Activated T-helper 1 cell treated with anti-CD3 and anti-CD28 coated beads, Interleukin-2, amount 50 U/mL, for 16 hours (primary cell): ENCODE data around the gene HOMER2.
"Not testable (repeated sequence)": the region's sequence is repeated elsewhere in the genome, so short reads cannot be mapped to it uniquely, and the experiment has no call there.

Experiments used
- DNase-seq, 2 donors: peaks; one replicate each; pipeline ENCODE4 v3.0.0-alpha.2; 2020; ENCODE audit warnings: low read depth in 1 of 2, low spot score in 1 of 2

The HOMER2 gene

DNA sequence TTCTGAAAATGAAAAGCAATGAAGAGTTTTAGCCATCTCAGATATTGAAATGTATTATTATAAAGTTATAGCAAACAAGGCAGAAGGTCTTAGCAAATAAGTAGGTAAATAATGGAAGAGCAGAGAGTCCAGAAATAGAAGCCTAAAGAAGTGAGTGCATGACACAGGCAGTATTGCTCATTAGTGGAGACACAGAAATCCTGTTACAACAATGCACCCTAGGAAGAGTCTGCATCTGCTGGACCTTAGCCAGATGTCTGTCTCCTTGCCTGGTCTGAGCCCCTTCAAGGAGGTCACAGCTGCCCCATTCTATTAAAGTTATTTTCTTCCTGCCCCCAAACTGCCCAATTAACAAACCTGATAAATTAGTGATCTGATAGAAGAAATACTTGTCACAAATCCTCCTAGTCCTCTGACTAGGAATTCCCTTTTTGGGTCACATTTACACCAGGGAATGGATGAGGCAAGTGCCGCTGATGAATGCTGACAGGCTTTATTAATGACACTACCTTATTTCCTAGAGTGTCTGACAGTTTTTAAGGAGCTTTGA, 51.9 kb downstream of the HOMER2 start:
- DNase-seq, result no peak

DNA sequence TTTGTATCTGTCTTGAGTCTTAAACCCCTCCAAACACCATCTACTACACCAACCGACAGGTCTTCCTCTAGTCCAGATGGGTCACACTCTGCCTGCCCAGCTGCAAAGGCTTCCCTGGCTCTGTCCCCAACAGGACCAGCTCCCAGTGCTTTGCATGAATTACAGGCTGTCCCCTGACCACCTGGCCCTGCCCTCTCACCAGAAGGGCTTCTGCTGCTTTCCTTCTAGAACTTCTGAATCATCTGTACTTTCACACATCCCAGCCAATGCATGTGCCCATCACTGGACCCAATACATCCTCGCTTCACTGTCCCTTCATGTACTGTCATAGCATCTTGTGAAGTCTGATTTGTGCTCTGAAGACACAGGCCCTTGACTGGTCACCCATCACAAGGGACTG, 53.6 kb downstream of the HOMER2 start:
- DNase-seq, result no peak

DNA sequence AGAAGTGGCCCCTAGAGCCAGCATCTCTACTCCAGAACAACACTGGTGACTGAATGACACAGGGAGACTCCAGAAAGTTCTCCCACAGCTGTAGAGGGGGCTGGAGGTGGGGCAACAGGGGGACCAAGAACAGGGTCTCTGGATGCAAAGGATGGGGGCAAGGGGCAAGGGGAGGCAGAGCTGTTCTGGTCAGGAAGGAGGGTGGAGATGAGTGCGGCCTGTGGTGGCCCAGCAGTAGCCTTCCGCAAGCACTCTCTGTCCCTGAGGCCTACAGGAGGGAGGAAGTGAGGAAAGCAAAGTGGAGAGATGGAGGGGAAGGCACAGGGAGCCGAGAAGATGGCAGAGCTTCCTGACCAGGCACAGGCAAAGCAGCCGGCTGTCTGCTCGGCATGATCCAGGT, 56.5 kb downstream of the HOMER2 start:
- no peak for DNase-seq

DNA sequence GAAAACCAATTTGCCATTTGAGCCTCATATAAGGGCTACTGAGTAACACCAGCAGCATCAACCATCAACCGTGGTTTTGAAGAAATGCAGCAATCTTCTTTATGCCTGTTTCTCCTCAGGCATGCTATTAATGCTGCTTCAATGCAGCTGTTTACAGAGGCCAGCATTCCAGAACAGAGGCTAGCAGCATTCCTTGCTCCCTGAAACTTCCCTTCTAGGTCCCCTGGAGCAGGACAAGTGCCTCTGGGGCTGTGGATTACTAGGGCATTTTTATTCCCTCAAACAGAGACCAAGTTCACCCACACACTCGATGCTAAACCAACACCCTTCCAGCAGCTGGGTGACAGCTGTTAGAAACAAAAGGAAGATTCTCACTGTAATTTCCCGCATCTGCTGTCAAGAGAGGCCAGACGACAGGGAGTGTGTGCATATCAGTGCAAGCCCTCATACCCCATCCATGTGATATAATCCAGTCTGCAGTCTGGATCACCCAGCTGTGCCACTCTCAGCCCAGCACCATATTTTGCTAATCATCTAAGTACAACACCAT, 57.5 kb downstream of the HOMER2 start:
- no peak for DNase-seq

DNA sequence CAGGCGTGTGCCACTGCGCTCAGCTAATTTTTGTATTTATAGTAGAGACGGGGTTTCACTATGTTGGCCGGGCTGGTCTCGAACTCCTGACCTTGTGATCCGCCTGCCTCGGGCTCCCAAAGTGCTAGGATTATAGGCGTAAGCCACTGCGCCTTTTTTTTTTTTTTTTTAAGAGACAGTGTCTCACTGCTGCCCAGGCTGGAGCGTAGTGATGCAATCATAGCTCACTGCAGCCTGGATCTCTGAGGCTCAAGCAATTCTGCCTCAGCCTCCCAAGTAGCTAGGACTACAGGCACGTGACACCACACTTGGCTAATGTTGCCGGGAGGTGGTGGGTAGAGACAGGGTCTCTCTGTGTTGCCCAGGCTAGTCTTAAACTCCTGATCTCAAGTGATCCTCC, 59.0 kb downstream of the HOMER2 start:
- not testable (repeated sequence) for DNase-seq

DNA sequence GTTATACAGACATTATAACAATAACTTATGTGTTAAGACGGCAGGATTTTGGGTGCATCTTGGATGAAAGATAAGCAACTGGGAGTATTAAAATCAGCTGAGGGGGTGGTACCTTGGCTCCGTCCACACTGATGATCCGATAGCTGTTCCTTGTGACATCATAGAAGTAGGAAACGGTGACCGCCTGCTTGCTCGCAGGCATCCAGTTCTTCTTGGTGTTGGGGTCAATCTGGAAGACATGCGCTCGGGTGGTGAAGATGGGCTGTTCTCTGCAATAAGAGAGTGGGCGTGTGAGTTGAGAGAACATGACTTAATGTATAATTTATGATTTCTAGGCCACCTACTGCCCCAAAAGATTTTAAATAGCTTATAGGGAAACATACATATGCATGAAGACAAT, 59.9 kb downstream of the HOMER2 start:
- no peak for DNase-seq

DNA sequence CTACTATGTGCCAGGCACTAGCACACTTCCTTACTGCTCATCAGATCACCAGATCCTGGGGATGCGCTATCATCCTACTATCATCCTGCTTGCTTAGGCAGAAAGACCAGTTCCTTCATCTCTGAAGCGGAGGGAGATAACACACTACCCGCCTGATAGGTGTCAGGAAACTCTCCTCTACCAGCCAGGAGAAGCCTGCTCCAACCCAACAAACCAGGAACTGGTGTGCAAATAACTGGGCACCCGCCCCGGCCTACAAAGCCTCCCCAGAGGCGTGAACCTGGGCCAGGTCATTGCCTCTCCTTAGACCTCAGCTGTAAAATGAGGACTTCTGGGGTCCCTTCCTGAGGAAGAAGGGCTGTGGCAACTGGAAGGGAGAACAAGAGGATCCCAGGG, 61.5 kb downstream of the HOMER2 start:
- DNase-seq, result no peak

DNA sequence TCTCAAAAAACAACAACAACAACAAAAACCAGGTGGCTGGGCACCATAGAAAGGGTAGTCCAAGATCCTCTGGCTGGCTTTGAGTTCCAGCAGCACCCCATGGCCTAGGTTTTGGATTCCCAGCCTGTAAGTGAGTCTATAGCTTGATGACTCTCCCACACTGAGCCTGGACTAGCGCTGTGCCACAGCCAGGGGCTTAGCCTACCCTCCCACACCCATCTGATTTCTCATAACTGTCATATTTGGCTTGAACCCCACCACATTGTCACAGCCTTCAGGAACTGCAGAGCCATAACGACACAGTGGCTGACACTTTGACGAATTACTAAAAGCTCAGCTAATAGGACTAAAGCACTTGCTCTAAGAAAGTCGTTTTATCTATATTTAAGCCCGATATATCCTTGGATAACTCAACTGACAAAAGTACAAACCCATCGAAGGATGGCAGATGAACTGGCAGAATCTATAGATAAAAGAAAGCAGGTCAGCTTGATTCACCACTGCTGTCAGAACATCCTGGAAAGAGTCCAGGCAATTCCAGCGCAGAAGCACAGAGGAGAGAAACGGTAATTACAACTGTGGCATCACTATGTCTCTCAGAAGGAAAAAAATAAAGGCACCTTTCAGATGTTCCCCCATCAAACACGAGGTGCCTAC, 62.1 kb downstream of the HOMER2 start:
- no peak for DNase-seq

DNA sequence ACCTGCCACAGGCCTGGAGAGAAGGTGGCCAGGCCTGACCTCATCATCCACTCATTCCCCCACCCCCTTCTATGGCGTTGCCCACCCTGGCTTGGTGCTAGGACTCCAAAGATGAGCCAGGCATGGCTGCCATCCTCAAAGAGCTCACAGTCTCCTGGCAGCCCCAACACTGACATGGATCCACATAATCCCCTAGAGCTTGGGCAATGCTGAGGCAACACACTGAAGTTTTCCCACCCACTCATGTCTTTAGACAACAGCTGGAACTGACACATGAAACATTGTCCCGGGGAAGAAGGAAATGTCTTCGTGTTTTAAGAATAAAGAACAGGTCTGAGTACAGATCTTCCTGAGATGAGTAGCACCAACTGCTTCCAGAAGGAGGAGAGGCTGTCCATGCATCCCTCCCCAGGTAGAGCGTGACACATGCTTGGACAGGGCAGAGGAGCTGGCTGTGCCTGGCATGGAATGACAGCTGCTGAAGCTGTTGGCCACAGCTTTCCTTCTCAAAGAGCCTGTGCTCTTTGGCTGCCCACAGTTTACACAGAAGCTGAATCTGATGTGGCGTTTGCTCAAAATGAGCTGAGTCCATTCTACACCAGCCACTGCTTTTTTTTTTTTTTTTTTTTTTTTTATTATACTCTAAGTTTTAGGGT, 70.1 kb downstream of the HOMER2 start:
- no peak for DNase-seq

DNA sequence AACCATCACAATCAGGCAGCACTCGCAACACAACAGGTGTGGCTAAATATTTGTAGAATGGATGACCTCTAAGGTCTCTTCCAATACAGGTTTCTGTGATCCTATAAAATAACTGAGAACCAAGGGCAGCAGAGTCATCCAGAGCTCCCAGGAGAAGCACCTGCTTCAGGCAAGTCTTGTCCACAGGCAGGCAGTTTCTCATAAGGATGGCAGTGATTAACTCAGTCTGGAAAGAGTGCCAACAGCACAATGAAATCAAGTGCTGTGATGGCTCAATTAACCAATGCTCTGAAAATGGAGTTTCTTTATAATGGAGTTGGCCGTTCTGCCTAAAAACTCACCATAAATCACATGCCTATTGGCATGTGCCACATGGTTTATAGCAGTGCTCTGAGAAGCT, 70.8 kb downstream of the HOMER2 start:
- no peak for DNase-seq

DNA sequence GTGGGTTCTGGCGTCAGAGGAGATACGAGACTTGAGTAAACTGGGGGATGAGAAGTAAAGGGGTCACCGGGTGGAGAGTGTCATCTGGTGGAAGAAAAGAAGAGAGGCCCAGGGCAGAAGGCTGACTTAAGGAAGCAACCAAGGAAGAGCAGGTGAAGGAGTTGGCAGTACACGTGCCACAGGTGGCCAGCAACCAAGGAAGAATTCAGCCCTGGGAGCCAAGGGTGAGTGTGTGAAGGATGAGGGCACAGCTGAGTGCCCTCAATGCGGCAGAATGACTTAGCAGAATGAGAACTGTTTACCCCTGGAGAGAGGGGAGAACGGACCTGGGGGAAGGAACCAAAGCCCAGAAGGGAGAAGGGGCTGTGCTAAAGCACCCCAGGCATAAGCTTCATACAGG, 71.8 kb downstream of the HOMER2 start:
- DNase-seq, result no peak

DNA sequence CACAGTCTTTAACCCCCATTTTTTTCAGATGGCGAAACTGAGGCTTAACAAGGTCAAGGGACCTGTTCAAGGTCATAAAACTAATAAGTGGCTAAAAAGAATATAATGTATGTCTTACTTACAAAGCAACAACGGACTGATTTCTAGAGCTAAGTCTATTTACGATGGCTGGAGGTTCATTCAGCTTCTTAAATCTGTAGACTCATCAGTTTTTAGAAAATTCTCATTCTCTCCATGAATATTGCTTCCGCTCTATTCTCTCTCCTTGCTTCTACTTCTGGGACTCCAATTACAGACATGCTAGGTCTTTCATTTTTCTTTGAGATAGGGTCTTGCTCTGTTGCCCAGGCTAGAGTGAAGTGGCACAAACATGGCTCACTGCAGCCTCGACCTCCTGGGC, 74.2 kb downstream of the HOMER2 start:
- DNase-seq, result no peak

DNA sequence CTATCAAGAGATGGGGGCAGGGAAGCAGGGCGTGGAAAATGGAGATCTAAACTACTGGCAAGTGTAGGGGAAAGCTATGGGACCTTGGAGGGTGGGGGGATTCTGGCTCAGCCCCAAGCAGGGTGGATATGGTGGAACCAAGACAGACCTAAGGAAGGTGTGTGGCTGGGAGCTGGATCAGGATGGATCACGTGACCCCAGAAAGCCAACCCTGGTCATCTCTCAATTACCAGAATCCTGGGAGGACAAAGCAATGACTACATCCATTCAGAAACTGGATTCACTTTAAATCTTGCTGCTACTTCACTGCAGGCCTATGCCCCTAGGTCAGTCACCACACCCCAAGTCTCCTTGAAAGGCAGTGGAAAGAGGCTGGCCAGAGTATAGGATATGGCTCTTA, 74.7 kb downstream of the HOMER2 start:
- no peak for DNase-seq

DNA sequence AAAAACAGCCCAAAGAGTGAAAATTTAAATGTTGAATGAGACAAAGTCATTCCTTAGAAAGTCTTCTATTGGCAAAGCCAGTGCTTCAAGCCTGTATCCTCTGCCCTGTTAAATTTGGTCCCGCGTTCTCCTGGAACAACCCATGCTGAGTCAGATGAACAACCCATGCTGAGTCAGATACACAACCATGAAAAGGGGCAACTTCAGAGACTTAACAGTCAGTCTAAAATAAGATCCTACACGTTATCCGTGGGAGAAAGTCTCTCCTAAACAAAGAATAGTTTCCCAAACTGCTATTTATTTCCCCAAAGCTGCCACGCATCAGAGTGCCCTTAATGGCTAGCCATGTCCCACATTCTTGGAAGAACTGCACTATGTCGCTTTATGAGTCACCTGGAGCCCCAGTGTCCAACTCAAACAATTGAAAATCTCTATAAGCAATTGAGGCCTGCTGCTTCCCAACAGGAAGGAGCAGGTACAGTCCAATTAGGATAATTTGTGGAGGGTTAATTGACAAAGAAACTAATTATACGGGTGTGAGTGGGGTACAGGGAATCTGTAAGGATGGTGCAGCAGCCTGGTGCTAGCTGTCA, 77.0 kb downstream of the HOMER2 start:
- DNase-seq, result no peak

DNA sequence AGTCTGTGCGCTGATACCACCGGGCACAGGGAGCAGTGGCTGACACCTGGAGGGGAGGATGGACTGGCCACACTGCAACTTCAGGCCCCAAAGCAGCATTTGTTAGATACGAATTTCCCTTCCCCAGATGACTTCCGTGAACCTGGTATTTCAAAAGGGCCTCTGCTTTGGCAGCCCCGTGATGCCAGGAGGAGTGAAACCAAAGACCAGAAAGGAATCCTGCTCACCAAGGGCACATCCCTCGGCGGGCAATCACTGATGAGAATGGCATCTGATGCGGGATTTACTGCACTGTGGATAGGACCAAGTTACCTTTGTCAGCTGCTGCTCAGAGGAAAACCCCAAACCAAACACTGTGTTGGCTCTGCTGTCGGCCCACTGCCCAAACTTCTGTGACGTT, 77.6 kb downstream of the HOMER2 start:
- DNase-seq, result no peak

DNA sequence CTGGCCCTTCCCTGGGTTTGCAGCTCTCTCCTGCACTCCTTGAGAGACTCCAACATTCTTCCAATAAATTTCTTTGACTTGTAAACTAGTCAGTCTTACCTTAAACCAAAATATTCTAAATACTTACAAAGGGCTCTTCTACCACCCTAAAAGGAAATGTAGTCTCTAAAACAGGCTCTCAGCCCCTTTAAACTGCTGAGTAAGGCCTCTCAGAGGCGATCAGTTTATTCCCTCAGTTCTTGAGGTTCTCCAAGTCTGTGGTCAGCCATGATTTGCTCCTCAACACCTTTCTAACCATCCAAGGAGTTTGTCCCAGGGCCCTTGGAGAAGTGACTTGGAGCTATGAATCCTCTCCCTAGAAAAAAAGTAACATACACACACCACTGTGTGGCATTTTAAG, 78.3 kb downstream of the HOMER2 start:
- DNase-seq, result no peak

DNA sequence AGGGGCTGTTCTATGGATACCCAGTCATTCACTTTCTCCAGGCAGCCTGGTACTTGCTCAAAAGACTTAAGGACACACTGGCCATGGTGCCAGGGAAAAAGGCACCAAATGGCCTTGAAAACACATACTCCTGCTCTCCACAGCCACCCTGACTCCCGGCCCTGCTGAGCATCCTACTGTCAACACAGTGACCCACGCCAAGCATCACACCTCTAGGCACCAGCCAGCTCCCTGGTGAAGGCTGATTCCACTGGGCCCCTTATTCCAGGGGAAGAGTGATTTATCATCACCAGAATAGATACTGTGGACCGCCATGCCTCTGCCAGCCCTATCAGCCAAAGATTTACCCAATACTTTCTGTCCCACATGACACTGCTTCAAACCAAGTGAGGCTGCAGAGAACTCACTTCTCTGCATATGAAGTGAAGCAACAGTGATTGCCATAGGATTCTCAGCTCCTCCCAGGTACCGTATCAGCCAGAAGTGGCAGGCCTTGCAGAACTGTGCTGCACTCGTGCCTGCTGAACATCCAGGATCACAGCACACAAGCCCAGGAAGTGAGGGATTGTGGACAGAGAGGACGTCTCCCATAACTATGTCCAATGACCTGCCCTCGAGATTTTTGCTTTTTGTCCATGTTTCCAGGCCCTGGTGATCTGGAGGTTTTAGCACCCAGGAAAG, 79.4 kb downstream of the HOMER2 start:
- no peak for DNase-seq

DNA sequence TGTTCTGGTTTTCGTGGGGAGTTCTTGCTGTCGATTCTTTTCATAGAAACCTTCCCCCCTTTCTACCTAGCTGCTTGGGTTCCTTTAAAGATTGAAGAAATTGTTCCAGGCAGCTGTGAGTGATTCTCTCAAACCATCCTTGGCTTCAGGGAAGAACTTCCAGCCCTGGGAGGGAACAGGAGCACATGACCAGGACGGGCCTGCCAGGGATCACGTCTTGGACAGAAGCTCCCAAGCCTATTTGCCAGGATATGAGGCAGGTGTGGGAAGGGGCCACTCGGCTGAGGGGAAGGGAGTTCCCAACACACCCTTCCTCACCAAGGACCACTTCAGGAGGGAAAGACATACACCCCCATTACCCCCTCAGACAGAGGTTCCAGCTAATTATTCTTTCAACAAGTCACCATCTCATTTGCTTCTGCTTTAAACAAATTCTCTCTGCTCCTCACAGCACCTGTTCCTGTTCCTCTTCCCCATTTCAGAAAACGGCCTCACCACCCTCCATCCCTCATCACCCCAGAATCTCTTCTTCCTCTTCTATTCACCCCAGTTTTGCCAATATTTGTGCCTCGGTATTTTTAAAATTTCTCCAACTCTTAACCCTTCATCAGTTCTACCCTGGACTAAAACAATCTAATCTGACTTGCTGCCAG, 80.6 kb downstream of the HOMER2 start:
- no peak for DNase-seq

DNA sequence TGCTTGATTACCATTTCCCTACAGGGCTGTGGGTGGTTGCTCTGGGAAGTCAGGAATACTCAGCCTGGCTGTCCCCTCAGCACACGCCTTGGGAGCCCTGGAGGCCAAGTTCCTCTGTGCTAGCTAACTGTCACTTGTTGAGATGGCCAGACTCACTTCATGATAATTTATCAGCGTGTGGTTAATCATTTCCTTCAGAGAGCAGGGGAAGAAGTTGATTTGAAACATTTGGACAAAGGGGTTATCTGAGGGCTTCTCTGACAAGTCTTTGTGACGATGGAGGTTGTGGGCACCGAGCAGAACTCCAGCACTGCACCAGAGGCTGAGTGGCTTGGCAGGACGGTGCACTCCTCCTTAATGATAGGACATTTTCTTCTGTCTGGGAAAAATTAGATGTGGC, 81.2 kb downstream of the HOMER2 start:
- no peak for DNase-seq

DNA sequence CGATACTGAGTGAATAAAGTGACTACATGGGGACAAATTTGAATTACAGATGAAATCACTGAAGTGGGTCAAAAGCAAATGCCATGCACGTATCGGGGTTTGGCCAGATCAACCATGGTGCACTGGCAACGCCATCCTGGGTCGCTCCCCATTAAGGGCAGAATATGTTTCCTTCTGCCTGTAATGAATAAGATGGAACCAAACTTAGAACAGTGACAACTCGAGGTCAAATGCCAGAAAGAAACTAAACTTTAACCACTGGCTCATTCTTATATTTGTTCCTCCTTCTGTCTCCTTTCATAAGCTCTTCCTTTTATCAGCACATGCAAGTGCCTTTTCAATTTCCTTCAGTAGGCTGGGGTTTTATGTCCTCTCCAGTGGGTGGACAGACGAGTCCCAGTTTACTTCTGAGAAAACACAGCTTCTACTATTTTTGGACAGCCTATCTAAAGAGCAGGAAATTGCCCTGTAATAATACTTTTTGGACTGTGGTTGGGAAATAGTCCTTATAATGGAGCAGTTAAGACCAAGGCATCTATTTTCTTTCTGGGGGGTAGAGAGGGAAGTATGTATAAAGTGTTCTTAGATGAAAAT, 81.7 kb downstream of the HOMER2 start:
- no peak for DNase-seq

DNA sequence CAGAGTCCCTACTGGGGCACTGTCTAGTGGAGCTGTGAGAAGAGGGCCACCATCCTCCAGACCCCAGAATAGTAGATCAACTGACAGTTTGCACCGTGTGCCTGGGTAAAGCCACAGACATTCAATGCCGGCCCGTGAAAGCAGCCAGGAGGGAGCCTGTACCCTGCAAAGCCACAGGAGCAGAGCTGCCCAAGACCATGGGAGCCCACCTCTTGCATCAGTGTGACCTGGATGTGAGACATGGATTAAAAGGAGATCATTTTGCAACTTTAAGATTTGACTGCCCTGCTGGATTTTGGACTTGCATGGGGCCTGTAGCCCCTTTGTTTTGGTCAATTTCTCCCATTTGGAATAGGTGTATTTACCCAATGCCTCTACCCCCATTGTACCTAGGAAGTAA, 86.5 kb downstream of the HOMER2 start:
- DNase-seq, result not testable (repeated sequence)
